Kidney capillary endothelial cell (primary cell): ENCODE results near the gene CORO2B.
A peak's percentile ranks its signal among the peaks of the same experiment; 100 is the strongest.
"Not testable (repeated sequence)": the region's sequence is repeated elsewhere in the genome, so short reads cannot be mapped to it uniquely, and the experiment has no call there.

ENCODE experiments used
- DNase-seq: peaks from one replicate; pipeline ENCODE4 v3.0.0-alpha.2; 2018; ENCODE audit warnings: low spot score

The CORO2B gene

GRCh38 chr15:68733666-68734065, 154.9 kb downstream of the CORO2B start:
- no peak for DNase-seq

DNA sequence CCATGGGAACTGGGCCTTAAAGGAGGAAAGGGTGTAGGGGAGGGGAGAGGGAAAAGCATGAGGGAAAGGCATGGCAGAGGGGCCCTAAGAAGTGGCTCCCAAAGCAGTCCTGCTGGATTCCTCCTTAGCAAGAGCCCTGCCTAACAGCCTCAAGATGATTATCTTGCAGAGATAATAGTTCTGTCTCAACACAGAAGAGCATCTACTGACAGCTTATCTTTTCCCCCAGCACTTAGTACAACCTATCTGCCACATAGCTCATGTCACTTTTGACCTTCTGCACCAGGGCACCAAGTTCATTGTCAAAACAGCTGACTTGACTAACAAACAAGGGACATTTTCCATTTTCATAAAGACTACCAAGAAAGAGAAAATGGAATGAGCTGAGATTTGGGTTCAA, 155.6 kb downstream of the CORO2B start:
- DNase-seq, result no peak

- DNase-seq, result no peak
These were observed 156.1 kb downstream of the CORO2B start for GRCh38 chr15:68734881-68735280.

GRCh38 chr15:68735610-68736009, 156.8 kb downstream of the CORO2B start:
- DNase-seq, result no peak

DNA sequence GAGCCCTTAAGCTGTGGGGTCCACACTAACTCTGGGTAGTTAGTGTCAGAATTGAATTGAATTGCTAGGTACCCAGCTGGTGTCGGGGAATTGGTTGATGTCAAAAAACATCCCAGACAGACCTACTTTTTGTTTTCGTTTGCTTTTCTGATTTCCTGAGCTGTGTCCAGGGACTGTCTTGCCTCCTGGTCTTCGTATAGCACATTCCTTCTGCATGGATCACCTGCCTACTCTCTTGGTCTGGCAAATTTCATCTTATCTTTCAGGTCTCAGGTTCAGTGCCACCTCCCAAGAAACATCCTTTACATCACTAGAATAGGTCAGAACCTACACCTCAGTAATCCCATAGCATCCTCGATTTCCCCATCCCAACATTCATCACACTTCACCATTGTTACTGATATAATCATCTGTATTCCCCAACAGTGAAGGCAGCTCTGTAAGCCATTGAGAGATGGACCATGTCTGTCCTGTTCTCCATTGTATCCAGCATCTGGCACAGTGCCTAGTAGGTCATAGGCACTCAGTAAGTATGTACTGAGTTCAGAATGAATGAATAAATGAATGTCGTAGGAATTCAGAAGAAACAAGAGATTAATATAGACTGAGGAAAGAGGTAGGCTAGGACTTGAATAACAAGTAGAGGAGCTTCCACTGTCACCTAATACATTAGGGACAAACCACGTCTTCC, 160.7 kb downstream of the CORO2B start:
- DNase-seq, result no peak

- DNase-seq, result no peak
These were observed 164.5 kb downstream of the CORO2B start for GRCh38 chr15:68743256-68743655.

GRCh38 chr15:68749365-68749764, 170.6 kb downstream of the CORO2B start:
- no peak for DNase-seq

DNA sequence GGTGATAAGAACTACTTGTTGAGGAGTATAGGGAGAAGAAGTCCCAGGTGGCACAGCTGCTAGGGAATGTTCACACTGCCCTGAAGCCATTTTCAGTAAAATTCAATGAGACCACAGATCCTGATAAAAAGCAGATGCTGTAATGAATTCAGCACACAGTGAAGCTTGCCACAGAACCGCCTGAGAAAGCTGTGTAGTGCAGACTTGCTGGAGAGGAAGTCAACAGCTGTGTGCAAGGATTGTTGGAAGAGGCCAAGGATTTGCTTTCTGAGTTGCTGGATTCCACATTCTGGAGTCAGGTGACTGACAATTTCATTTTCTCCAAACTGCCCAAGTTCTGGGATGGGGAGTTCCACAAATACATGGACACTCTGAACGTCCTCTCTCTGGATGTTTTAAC, 171.0 kb downstream of the CORO2B start:
- DNase-seq, result no peak

GRCh38 chr15:68751622-68752021, 172.8 kb downstream of the CORO2B start:
- no peak for DNase-seq

GRCh38 chr15:68755731-68756130, 176.9 kb downstream of the CORO2B start:
- DNase-seq, result no peak

GRCh38 chr15:68759982-68760579, 181.3 kb downstream of the CORO2B start:
- not testable (repeated sequence) for DNase-seq

DNA sequence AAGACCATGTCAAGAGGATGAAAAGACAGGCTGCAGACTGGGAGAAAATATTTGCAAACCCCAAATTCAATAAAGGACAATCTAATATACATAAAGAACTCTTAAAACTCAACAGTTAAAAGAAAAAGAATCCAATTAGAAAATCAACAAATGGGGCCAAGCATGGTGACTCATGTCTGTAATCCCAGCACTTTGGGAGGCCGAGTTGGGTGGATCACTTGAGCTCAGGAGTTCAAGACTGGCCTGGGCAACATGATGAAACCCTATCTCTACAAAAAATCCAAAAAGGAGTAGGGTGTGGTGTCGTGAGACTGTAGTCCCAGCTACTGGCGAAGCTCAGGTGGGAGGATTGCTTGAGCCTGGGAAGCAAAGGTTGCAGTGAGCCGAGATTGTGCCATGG, 184.3 kb downstream of the CORO2B start:
- DNase-seq, result no peak

- no peak for DNase-seq
These were observed 185.3 kb downstream of the CORO2B start for GRCh38 chr15:68764090-68764489.

DNA sequence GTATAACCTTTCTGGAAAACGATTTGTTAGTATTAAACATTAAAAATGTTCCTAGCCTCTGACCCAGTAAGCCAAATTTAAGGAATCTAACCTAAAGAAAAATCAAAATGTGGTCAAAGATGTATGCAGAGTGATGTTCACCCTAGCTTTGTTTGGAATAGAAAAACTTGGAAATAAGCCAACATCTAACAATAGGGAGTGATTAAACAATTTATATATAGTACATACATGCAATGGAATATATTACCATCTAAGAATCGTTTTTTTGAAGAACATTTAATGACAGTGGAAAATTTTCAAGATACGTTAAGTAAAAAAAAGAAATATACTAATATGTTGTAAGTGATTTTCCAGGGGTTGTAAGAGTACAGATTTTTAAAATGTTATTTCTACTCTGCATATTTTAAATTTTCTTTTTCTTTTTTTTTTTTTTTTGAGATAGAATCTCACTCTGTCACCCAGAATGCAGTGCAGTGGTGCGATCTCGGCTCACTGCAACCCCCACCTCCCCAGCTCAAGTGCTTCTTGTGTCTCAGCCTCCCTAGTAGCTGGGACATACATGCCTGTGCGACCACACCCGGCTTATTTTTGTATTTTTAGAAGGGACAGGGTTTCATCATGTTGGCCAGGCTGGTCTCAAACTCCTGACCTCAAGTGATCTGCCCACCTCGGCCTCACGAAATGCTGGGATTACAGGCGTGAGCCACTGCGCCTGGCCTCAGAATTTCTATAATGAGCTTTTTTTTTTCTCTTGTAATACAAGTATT, 187.0 kb downstream of the CORO2B start:
- peak; percentile 76 for DNase-seq

DNA sequence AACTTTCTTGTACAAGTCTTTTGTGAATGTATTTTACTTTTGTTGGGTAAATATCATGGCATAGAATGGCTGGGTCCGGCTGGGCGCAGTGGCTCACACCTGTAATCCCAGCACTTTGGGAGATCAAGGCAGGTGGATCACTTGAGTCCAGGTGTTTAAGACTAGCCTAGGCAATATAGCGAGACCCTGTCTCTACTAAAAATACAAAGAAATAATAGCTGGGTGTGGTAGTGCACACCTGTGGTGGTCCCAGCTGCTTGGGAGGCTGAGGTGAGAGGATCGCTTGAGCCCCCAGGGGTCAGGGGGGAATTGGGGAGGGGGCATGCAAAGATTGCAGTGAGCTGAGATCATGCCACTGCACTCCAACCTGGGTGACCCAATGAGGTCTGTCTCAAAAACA, 189.0 kb downstream of the CORO2B start:
- no peak for DNase-seq

GRCh38 chr15:68768321-68768720, 189.5 kb downstream of the CORO2B start:
- peak; percentile 56 for DNase-seq

- no peak for DNase-seq
These were observed 190.9 kb downstream of the CORO2B start for GRCh38 chr15:68769702-68770101.

- no peak for DNase-seq
These were observed 191.4 kb downstream of the CORO2B start for GRCh38 chr15:68770216-68770615.

GRCh38 chr15:68773036-68773435, 194.2 kb downstream of the CORO2B start:
- no peak for DNase-seq

GRCh38 chr15:68774120-68774519, 195.3 kb downstream of the CORO2B start:
- no peak for DNase-seq

GRCh38 chr15:68774521-68775235, 195.9 kb downstream of the CORO2B start:
- no peak for DNase-seq

- DNase-seq, result no peak
These were observed 196.4 kb downstream of the CORO2B start for GRCh38 chr15:68775236-68775577.
